Esophagus muscularis mucosa (tissue), 4 donors: ENCODE results near the gene SPARC.
"Not testable (repeated sequence)": the region's sequence is repeated elsewhere in the genome, so short reads cannot be mapped to it uniquely, and the experiment has no call there.

Experiments
- CTCF ChIP-seq, 3 experiments: fragments of 200-600 bp in 2 of 3; fragments of 450-650 bp in 1 of 3; sonication (generic) in 2 of 3; IDR thresholded peaks; one replicate each; pipeline ENCODE4 v1.5.1; 2017 to 2019; ENCODE audit warnings: antibody characterized with exemption in 3 of 3, mild to moderate bottlenecking in 2 of 3, moderate library complexity in 1 of 3
- EP300 ChIP-seq: sonication (generic); formaldehyde crosslinking; IDR thresholded peaks from one replicate; pipeline ENCODE4 v1.6.1; 2017; ENCODE audit warnings: antibody characterized with exemption
- POLR2A ChIP-seq: fragments of 450-650 bp; IDR thresholded peaks from one replicate; pipeline ENCODE4 v1.6.1; 2017; ENCODE audit warnings: antibody characterized with exemption, moderate library complexity, mild to moderate bottlenecking, low read depth
- POLR2AphosphoS5 ChIP-seq, 2 donors: sonication (generic); formaldehyde crosslinking; IDR thresholded peaks; one replicate each; pipeline ENCODE4 v1.6.1; 2017; ENCODE audit warnings: antibody characterized with exemption in 2 of 2

GRCh38 chr5:151698081-151698480, 11.4 kb upstream of the SPARC start:
- TF ChIP-seq CTCF (IDR thresholded peaks at IDR 0.05); EP300; POLR2A; POLR2AphosphoS5 (IDR thresholded peaks at IDR 0.05): not testable (repeated sequence)
